Measurements from ENCODE around the gene SOD1. TPM values are rescaled to one million over a fixed set of nuclear protein-coding genes. Genes with fewer than 3 reads are reported as not detected.
"Not testable (repeated sequence)": the region's sequence is repeated elsewhere in the genome, so short reads cannot be mapped to it uniquely, and the experiment has no call there.

Gene SOD1
- total RNA-seq, result 157 and 228 TPM in 2 replicates

- peak; percentile 36 for DNase-seq (ENCODE audit: extremely low read depth, low read depth, low spot score)
Observed at GRCh38 chr21:31659536-31660258, at the start of gene SOD1. Gene SOD1, plus strand, starts transcription at chr21:31659693. Its CDS starts 77 bp downstream, at chr21:31659770.

- DNase-seq (ENCODE audit: extremely low read depth, low read depth, low spot score), result no peak
Observed at GRCh38 chr21:31611445-31611844, 48.0 kb upstream of the SOD1 start.

- DNase-seq (ENCODE audit: extremely low read depth, low read depth, low spot score), result no peak
Observed at GRCh38 chr21:31612894-31613785, 46.4 kb upstream of the SOD1 start.

GRCh38 chr21:31614705-31615104 is 44.8 kb upstream of the SOD1 start:
- DNase-seq (ENCODE audit: extremely low read depth, low read depth, low spot score), result no peak

GRCh38 chr21:31616216-31616615 is 43.3 kb upstream of the SOD1 start:
- DNase-seq (ENCODE audit: extremely low read depth, low read depth, low spot score), result no peak

GRCh38 chr21:31618696-31619430 is 40.6 kb upstream of the SOD1 start:
- no peak for DNase-seq (ENCODE audit: extremely low read depth, low read depth, low spot score)

- no peak for DNase-seq (ENCODE audit: extremely low read depth, low read depth, low spot score)
Observed at GRCh38 chr21:31622397-31622796, 37.1 kb upstream of the SOD1 start.

- DNase-seq (ENCODE audit: extremely low read depth, low read depth, low spot score), result no peak
Observed at GRCh38 chr21:31623664-31624063, 35.8 kb upstream of the SOD1 start.

GRCh38 chr21:31624181-31624580 is 35.3 kb upstream of the SOD1 start:
- no peak for DNase-seq (ENCODE audit: extremely low read depth, low read depth, low spot score)

GRCh38 chr21:31624961-31625491 is 34.5 kb upstream of the SOD1 start:
- DNase-seq (ENCODE audit: extremely low read depth, low read depth, low spot score), result no peak

- peak; percentile 94 for DNase-seq (ENCODE audit: extremely low read depth, low read depth, low spot score)
Observed at GRCh38 chr21:31629972-31630711, 29.4 kb upstream of the SOD1 start.

- DNase-seq (ENCODE audit: extremely low read depth, low read depth, low spot score), result not testable (repeated sequence)
Observed at GRCh38 chr21:31631881-31632280, 27.6 kb upstream of the SOD1 start.

GRCh38 chr21:31634993-31635392 is 24.5 kb upstream of the SOD1 start:
- no peak for DNase-seq (ENCODE audit: extremely low read depth, low read depth, low spot score)

- no peak for DNase-seq (ENCODE audit: extremely low read depth, low read depth, low spot score)
Observed at GRCh38 chr21:31636874-31637273, 22.6 kb upstream of the SOD1 start.

GRCh38 chr21:31641416-31641922 is 18.0 kb upstream of the SOD1 start:
- DNase-seq (ENCODE audit: extremely low read depth, low read depth, low spot score), result no peak

GRCh38 chr21:31644643-31645042 is 14.8 kb upstream of the SOD1 start:
- DNase-seq (ENCODE audit: extremely low read depth, low read depth, low spot score), result peak; percentile 36

- no peak for DNase-seq (ENCODE audit: extremely low read depth, low read depth, low spot score)
Observed at GRCh38 chr21:31647650-31648049, 11.8 kb upstream of the SOD1 start.

GRCh38 chr21:31650930-31651329 is 8.6 kb upstream of the SOD1 start:
- DNase-seq (ENCODE audit: extremely low read depth, low read depth, low spot score), result no peak

GRCh38 chr21:31651491-31651890 is 8.0 kb upstream of the SOD1 start:
- not testable (repeated sequence) for DNase-seq (ENCODE audit: extremely low read depth, low read depth, low spot score)

GRCh38 chr21:31654340-31654739 is 5.2 kb upstream of the SOD1 start:
- DNase-seq (ENCODE audit: extremely low read depth, low read depth, low spot score), result no peak

Measured in glomerular endothelial cell (primary cell).